Ishikawa (cell line): ENCODE measurements around the gene CPSF4L.

Experiments
- CEBPB ChIP-seq: IDR thresholded peaks from 2 replicates; pipeline ENCODE4 v1.6.1; 2012
- CREB1 ChIP-seq: IDR thresholded peaks from 2 replicates; pipeline ENCODE4 v1.6.1; 2012; ENCODE audit warnings: low read depth
- EGR1 ChIP-seq: IDR thresholded peaks from 2 replicates; pipeline ENCODE4 v1.6.1; 2012
- EP300 ChIP-seq: IDR thresholded peaks from 2 replicates; pipeline ENCODE4 v1.6.1; 2012; ENCODE audit warnings: borderline replicate concordance
- FOXM1 ChIP-seq: IDR thresholded peaks from 2 replicates; pipeline ENCODE4 v1.6.1; 2012; ENCODE audit warnings: low read depth, borderline replicate concordance
- NFIC ChIP-seq: IDR thresholded peaks from 2 replicates; pipeline ENCODE4 v1.6.1; 2012
- RAD21 ChIP-seq: IDR thresholded peaks from 2 replicates; pipeline ENCODE4 v1.6.1; 2012; ENCODE audit warnings: low read depth
- TAF1 ChIP-seq: IDR thresholded peaks from 2 replicates; pipeline ENCODE4 v1.6.1; 2012; ENCODE audit warnings: low read depth, mild to moderate bottlenecking
- TCF12 ChIP-seq: IDR thresholded peaks from 2 replicates; pipeline ENCODE4 v1.6.1; 2012; ENCODE audit warnings: low read depth
- TEAD4 ChIP-seq: IDR thresholded peaks from 2 replicates; pipeline ENCODE4 v1.6.1; 2012
- YY1 ChIP-seq: IDR thresholded peaks from 2 replicates; pipeline ENCODE4 v1.6.1; 2012; ENCODE audit warnings: low read depth
- ZBTB7A ChIP-seq: IDR thresholded peaks from 2 replicates; pipeline ENCODE4 v1.6.1; 2012; ENCODE audit warnings: low read depth
- TF ChIP-seq, protein P1 (sequence below): IDR thresholded peaks from 2 replicates; pipeline ENCODE4 v1.6.1; 2012; ENCODE audit warnings: low read depth, mild to moderate bottlenecking
- TF ChIP-seq, protein P2 (sequence below): IDR thresholded peaks from 2 replicates; pipeline ENCODE4 v1.6.1; 2012
- TF ChIP-seq, protein P3 (sequence below): IDR thresholded peaks from 2 replicates; pipeline ENCODE4 v1.6.1; 2012

Gene CPSF4L

DNA sequence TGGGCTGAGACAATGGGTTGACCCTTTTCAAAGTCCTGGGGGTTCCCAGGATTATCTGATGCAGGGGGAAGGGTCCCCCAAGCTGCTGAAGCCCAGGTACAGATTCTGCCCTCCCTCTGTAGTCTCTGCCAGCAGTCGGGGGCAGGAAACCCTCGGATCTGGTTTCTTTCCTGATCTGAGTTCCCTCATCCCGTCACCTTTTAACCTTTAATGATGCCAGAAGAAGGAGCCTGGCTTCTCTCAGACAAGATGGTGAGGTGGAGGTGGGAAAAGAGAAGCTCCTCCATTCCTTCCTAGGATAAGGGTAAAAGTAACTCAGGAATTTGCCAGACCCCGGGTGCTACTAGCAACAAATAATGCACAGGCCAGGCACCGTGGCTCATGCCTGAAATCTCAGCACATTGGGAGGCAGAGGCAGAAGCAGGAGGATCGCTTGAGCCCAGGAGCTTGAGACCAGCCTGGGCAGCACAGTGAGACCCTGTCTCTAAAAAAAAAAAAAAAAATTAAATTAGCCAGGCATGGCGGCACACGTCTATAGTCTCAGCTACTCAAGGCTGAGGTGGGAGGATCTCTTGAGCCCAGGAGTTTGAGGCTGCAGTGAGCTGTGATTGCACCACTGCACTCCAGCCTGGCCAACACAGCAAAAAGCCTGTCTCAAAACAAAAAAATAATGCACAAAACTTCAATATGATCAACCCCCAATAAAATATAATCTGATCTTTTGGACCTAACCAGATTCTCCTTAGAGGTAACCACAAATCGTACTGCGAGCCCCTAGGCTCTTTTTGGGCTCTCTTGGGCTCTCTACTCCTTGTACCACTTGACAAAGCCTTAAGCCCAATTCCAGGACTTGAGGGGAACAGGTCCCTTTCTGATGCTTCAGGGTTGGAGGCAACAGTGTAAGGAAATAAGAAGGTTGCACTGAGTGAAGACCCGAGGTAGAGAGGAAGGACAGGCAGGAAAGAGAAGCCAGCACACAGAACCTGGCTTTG, 44.5 kb upstream of the CPSF4L start:
- TF ChIP-seq YY1: no peak
- TF ChIP-seq, protein P1, sequence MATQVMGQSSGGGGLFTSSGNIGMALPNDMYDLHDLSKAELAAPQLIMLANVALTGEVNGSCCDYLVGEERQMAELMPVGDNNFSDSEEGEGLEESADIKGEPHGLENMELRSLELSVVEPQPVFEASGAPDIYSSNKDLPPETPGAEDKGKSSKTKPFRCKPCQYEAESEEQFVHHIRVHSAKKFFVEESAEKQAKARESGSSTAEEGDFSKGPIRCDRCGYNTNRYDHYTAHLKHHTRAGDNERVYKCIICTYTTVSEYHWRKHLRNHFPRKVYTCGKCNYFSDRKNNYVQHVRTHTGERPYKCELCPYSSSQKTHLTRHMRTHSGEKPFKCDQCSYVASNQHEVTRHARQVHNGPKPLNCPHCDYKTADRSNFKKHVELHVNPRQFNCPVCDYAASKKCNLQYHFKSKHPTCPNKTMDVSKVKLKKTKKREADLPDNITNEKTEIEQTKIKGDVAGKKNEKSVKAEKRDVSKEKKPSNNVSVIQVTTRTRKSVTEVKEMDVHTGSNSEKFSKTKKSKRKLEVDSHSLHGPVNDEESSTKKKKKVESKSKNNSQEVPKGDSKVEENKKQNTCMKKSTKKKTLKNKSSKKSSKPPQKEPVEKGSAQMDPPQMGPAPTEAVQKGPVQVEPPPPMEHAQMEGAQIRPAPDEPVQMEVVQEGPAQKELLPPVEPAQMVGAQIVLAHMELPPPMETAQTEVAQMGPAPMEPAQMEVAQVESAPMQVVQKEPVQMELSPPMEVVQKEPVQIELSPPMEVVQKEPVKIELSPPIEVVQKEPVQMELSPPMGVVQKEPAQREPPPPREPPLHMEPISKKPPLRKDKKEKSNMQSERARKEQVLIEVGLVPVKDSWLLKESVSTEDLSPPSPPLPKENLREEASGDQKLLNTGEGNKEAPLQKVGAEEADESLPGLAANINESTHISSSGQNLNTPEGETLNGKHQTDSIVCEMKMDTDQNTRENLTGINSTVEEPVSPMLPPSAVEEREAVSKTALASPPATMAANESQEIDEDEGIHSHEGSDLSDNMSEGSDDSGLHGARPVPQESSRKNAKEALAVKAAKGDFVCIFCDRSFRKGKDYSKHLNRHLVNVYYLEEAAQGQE: no peak
- TF ChIP-seq EP300: no peak
- TF ChIP-seq, protein P2, sequence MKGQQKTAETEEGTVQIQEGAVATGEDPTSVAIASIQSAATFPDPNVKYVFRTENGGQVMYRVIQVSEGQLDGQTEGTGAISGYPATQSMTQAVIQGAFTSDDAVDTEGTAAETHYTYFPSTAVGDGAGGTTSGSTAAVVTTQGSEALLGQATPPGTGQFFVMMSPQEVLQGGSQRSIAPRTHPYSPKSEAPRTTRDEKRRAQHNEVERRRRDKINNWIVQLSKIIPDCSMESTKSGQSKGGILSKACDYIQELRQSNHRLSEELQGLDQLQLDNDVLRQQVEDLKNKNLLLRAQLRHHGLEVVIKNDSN: no peak
- no peak for TF ChIP-seq TCF12
- no peak for TF ChIP-seq ZBTB7A
- TF ChIP-seq TAF1: no peak
- no peak for TF ChIP-seq TEAD4
- no peak for TF ChIP-seq EGR1
- TF ChIP-seq, protein P3, sequence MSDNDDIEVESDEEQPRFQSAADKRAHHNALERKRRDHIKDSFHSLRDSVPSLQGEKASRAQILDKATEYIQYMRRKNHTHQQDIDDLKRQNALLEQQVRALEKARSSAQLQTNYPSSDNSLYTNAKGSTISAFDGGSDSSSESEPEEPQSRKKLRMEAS: no peak
- TF ChIP-seq CEBPB: no peak

DNA sequence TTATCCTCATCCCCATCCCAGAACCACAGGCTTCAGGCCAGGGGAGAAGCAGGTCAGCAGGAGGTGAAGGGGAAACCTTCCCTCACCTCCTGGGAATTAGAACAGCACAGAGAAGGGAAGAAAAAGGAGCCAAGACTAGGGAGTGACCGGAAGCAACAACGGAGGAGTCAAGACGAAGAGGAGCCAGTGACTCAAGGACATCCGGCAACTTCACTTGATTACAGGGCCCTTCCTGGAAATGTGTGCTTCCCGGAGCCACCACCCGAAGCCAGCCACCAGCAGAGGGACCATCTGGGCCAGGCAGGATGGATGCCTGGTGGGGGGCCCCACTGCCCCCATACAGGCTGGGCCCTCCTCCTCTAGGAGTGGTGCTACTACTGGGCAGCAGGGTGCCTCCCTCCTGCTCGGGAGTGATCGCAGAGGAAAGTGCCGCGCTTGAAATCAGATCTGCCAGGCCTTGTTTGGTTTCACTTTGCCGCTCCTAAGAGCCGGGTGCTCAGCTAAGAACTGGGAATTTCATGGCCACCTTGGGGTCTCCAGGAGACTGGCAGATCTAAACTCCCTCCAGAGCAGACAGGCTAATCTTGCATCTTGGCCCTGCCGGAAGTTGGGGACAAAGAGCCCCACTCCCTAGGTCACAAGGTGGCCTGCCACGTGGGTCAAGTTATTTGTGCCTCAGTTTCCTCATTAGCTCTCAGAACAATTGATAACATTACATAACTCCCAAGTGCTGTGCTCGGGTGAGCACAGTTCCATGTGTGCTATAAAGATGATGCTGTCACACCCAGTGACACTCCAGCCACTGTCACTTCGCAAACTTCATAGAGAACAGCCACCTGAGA, 43.5 kb upstream of the CPSF4L start:
- TF ChIP-seq NFIC (no peak; the same call in 1 of the 2 replicates), CREB1 (no peak), RAD21 (peak; percentile 46; the same call in 1 of the 2 replicates), EP300 (peak; percentile 42; the same call in 1 of the 2 replicates), YY1 (peak; percentile 42; the same call in 1 of the 2 replicates), TEAD4 (no peak), FOXM1 (no peak), ZBTB7A (no peak; the same call in 1 of the 2 replicates), EGR1 (no peak), CEBPB (no peak), TCF12 (peak; percentile 73; the same call in 1 of the 2 replicates), TAF1 (no peak)
- TF ChIP-seq, protein P3: peak; percentile 63; the same call in 1 of the 2 replicates
- TF ChIP-seq, protein P1: no peak
- TF ChIP-seq, protein P2: no peak

DNA sequence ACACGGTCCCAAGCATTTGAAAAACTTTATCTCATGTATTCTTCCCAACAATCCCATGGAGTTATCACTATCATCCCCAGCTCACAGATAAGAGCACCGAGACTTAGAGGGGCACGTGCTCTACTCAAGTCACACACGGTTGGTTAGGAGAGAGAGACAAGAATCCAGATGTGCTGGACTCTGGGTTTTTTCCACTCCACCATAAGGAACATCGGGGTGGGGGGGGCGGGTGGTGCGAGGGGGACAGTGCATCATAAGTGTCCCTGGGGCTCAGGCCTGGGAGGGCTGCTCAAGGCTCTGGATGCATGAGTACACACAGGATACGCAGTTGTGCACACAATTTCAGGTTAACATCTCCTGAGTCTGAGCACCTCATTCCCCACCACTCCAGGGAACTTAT, 42.8 kb upstream of the CPSF4L start:
- TF ChIP-seq ZBTB7A (no peak), EP300 (0 out of 2 replicates have a peak, but pooled peaks have one; percentile 4), FOXM1 (no peak), EGR1 (no peak), NFIC (no peak)

DNA sequence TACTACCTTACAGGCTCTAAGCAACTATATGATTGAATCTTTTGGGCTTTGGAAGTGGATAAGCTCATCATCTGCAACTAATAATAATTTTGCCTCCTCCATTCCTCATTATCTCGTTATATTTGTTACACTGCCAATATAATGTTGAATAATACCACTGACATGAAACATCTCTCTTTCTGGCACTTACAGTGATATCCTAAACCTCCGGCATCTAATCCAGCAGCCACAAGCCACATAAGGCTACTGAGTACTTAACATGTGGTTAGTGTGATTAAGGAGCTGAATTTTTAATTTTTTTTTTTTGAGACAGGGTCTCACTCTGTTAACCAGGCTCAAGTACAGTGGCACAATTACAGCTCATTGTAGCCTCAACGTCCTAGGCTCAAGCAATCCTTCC, 40.5 kb upstream of the CPSF4L start:
- no peak for TF ChIP-seq FOXM1
- no peak for TF ChIP-seq CEBPB
- TF ChIP-seq, protein P2: no peak
- TF ChIP-seq TCF12: no peak
- TF ChIP-seq, protein P3: no peak
- no peak for TF ChIP-seq RAD21
- no peak for TF ChIP-seq ZBTB7A
- no peak for TF ChIP-seq EGR1
- no peak for TF ChIP-seq CREB1
- TF ChIP-seq TAF1: no peak
- TF ChIP-seq, protein P1: no peak
- TF ChIP-seq NFIC: no peak
- no peak for TF ChIP-seq TEAD4
